Measurements from ENCODE around the gene NCF4. TPM values are rescaled to one million over a fixed set of nuclear protein-coding genes. Genes with fewer than 3 reads are reported as not detected.

NCF4 gene
- total RNA-seq, 1 donor from 2014 or later, result 0.17 TPM

DNA sequence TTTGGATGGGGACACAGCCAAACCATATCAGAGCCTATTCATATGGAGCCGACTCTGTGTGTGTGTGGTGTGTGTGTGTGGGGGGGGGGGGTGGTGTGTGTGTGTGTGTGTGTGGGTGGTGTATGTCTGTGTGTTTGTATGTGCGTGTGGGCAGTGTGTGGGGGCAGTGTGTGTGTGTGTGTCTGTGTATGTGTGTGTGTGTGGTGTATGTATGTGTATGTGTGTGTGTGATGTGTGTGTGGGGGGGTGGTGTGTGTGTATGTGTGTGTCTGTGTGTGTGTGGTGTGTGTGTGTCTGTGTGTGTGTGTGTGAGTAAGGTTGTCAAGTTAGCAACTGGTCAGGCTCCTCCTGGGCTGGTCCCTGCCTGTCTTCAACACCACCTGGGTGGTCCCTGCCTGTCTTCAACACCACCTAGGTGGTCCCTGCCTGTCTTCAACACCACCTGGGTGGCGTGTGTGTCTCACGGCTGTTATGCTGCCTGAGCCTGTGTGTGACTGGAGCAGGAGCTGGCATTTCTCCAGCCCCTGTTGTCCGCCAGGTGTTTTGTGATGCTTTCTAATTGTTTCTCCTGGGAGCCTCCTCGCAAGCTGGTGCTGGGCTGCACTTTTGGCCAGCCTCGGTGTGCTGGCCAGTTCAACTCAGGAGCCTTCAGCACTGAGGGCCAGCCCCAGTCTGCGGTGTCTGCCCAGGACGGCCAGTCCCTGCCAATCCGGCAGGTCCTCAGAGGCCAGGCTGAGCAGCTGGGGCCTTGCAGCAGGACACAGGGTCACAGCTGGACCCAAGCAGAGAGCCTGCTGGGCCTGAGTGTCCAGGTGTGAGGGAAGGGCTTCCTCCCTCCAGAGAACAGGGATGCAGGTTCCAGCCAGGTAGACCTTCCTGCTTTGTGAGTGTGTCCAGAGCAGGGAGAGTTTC is 22.4 kb upstream of the NCF4 start:
- no peak for DNase-seq

DNA sequence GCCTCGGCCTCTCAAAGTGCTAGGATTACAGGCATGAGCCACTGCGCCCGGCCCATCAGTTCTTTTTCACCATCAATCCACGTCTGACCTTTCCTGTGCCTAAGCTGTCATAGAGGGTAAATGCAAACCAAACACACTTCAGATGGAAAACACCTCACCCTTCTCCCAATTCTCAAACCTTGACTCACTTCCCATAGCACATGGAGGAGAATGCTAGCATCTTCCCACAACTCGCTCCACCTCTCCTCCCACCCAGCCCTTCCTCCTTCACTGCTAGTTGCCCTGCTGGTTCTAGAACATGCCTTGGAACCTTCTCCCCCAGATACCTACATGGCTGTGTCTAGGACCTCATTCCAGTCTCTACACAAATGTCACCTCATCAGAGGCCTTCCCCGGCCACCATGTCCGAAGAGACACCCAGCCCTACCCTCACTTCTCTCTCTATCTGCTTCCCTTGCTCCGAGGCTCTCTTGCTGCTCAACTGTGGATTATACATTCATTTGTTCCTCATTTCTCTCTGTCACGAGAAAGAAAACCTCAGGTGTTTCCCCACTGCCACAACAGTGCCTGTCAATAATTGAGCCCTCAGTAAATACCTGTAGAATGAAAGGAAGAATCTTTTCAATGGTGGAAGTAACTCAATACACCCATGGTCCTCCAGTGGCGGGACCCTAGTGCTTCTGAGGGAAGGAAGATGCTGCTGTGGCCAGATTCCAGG is 21.3 kb upstream of the NCF4 start:
- peak; percentile 24 for DNase-seq

DNA sequence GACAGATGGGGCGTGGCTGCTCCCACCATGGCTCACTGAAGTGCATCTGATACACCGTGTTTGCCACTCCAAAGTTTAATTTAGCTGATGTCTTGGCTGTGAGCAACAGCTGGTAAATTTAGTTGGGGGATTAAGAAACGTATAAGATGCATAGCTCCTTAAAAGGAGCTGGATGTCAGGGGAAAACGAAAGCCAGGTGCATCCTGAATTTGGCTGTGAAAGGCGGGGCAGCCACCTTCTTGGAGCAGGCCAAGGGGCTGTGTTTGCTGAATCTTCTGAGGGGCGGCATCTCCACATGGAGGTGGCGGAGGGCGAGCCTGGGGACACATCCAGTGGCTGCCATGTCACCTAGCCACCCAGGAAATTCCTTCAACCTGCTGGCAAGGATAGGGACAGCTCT is 20.7 kb upstream of the NCF4 start:
- no peak for DNase-seq

DNA sequence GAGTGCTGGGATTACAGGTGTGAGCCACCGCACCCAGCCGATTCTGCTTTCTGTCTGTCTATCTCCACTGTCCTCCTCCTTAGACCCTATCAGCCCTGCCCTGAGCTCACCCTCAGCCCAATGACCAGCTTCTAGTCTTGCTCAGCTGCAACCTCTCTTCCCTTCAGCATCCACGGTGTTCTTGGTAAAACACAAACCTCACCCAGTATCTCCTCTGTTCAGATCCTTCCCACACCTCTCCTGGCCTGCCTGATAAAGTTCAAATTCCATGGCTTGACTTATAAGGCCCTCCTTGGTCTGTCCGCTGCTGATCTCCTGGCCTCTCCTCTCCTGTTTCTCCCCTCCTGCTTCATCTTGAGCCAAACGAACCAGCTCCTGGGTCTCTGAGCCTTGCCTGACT is 14.5 kb upstream of the NCF4 start:
- no peak for DNase-seq

DNA sequence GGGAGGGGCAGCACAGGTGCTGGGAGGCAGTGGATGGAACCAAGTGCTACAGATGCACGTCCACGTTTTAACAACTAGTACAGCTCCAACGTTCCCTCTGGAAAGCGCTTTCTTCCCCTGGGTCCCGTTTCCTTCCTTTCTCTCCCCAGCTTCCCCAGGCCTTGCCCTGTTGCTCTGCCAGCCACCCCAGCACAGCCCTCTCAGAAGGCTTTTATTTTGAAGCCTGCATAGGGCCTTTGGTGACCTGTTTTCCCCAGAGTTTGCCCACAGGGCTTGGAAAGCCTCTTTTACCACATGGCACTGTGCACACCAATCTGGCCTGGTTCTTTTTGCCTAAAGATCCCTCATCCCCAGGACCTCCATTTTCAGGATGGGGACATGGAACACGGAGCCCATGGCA is 13.9 kb upstream of the NCF4 start:
- no peak for DNase-seq

DNA sequence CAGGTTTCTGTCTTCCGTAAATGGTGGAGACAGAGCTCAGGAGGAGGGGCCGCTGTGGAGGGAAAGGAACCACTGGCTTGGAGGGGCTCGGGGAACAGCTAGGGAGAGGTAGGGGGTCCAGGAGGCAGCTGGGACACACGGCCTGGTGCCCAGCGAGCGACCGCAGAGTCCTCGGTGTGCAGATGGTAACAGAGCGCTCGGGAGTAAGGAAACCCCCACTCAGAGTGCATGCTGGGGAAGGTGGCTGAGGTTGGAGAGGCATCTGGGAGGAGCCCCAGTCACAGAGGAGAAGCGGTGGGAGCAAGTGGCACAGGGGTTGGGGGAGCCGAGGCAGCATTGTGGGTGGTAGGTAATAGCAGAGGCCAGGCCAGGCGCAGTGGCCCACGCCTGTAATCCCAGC is 10.8 kb upstream of the NCF4 start:
- DNase-seq, result no peak

DNA sequence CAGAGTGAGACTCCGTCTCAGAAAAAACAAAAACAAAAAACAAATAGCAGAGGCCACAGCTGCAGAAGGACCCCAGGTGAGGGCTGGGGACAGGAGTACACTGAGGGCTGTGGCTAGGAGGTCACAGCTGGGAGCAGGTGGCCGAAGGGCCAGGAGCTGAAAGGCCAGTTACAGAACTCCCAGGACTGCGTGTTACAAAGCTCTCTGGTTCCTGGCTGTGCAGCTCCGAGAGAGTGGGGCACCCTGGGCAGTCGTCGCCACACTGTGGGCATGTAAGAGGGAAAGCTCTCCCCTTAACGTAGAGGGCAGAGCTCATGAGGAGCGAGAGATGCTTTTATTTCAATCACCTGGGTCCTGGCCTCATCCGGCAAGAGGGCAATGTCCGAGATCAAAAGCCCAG is 10.1 kb upstream of the NCF4 start:
- DNase-seq, result no peak

DNA sequence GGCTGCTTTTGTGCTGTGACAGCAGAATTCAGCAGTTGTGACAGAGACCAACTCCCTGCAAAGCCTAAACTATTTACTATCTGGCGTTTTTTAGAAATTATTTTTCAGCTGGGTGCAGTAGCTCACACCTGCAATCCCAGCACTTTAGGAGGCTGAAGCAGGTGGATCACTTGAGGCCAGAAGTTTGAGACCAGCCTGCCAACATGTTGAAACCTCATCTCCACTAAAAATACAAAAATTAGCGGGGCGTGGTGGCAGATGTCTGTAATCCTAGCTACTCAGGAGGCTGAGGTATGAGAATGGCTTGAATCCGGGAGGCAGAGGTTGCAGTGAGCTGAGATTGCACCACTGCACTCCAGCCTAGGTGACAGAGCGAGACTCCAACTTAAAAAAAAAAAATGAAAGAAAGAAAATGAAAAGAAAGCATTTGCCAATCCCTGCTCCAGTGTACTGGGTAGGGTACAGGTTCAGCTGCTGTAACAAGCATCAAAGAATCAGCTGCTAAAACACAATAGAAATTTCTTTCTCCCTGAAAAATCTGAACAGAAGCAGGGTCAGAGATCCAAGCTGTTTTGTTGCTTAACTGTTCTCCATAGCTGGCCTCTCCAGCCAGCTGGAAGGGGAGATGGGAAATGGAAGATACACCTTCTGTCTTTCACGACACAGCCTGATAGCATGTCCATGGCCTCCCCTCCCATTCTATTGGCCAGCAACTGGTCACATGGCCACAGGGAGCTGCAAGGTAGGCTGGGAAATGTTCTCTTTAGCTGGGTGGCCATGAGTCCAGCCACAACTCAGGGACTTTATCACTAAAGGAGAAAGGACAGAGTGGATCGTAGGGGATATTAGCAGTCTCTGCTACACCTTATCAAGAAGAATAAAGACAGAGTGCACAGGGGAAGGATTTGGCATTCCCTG is 8.5 kb upstream of the NCF4 start:
- DNase-seq, result no peak

DNA sequence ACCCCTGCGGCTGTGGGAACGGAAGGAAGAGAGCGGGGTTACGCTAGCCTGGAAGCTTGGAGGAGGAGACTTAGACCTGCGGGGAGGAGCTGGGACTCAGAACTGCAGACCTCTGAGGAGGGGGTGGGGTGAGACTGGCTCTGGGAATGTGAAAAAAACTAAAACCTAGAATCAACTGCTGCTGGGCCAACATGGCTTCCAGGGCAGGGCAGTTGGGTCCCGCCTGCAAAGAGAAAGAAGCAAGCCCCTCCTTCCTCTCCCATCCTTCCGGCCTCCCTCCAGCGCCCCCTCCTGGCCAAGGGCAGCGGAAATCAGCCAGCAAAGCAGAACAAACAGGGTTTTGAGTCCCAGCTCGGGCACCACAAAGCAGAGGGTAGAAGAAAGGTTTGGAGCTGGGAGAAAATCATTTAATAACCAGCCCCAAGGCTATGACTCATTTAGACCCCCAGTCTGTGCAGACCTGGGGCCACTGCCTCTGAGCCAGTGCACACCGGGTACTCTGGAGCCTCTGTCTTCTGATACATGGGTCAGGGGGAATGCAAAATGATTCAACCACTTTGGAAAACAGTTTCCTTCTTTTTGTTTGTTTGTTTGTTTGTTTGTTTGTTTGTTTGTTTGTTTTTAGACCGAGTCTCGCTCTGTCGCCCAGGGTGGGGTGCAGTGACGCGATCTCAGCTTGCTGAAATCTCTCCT is 7.3 kb upstream of the NCF4 start:
- peak; percentile 74 for DNase-seq

DNA sequence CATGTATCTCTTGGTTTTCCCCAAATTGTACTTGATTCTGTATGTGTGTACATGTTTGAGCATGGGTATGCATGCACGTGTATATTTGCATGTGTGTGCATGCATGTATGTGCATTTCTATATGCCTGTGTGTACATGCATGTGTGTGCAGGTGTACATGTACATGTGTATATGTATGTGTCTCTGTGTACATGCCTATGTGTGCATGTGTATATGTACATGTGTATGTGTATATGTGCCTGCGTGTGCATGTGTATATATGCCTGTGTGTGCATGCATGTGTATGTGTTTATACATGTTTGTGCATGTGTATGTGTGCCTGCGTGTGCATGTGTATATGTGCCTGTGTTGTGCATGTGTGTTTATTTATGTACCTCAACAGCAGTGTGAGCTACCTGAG is 5.3 kb upstream of the NCF4 start:
- no peak for DNase-seq

DNA sequence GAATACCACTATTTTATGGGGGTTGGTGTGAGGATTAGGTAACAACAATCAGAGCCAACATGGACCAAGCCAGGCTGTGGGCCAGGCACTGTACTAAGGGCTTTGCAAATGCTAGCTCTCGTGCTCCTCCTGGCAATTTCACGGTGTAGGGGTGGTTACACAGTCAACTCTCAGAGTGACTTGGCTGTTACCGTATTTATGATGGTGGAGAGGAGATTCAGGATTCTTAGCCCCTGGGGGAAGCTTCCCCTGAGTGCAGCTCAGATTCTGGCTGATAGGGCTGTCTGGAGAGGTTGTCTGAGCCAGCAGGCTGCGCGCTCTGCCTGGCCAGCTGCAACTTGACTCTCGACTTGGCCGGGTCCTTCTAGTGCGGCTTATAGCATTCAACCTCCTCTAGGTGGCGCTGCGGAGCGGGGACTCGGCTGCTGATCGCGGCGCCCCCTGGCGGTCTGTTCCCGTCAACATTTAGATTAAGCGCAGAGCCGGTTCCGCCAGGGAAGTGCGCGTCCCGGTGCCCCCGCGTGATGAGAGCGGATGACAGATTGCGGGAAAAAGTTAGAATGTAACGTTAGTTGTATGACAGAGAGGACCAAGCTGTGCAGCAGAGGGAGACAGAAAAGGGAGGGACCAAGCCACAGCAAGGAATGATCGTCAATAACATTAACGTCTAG is 4.5 kb upstream of the NCF4 start:
- peak; percentile 89 for DNase-seq

DNA sequence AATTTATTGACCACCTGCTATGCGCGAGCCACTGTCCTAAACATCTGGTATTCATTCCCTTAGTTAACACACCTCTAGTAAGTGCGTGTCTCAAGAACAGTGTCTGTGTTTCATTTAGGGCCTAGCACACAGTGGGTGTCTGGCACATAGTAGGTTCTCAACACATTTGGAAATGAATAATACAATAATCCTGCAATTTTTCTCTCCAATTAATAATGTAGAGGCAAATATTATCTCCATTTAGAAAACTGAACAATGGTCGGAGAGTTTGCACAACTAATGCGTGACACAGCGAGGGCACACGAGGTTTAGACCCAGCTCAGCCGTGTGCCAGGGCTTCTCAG is 4.0 kb upstream of the NCF4 start:
- no peak for DNase-seq

DNA sequence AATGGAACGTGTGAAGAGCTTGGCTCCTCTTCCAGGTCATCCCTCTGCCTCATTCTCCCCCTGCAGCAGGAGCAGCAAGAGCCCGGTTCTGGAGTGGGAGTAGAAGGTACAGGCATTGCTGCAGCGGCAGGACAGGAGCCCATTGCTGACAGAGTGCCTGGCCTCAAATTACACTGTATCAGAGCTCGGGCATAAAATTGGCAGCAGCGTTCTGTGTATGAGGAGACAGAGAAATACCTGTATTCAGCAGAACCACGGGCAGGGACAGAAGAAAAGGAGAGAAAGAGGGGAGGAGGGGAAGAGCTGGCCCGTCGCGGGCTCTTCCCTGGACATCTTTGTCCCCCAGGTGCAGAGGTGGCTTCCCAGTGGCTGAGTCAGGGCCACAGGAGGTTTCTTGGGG is 2.6 kb upstream of the NCF4 start:
- DNase-seq, result no peak

DNA sequence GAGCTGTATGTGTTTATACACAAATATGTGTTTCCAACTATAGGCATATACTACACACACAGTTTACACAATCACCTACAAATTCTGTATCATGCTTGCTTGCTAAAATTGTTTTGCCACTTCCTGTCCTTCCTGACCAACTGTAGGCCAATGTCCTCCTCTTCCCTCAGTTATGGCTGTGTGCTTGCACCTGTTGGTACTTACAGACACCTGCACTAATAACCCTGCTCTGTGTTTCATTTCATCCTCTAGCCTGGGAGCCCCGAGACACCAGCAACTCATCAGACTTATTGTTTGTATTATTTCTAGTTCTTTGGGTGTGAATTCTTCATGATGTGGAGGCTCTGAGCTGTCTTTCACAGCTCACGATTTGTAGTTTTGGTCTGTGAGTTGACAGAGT is 1.8 kb upstream of the NCF4 start:
- no peak for DNase-seq

DNA sequence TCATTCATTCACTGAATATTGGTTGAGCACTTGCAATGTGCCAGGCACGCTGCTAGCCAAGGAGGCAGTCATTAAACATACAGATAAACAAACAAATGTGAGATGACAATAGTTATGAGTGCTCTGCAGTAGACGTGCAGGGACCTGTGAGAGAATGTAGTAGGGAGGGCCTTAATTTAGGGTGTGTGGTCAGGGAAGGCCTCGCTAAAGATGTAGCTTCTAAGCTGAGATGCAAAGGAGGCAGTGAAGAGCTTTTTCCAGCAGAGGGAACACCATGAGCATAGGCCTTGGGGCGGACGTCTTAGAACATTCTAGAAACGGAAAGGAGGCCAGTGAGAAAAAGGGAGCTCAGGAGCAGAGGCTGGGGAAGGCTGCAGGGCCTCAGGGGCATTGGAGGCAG is 789 bp upstream of the NCF4 start:
- no peak for DNase-seq

DNA sequence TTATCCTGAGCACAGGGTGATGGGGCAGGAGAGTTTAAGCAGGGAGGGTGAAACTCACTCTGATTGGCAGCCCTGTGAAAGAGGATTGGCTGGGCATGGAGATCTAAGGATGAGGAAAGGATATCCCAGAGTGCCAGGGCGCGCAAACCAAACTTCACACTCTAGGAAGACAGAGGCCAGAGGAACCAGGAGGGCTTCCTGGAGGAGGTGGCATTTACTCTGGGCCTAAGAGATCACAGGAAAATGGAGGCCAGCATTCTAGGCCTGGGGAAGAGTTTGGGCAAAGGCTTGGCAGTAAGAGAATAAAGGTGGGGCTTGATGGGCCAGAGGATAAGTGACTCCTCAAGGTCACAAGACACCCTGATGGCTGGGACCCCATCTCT is 377 bp upstream of the NCF4 start:
- DNase-seq, result no peak

DNA sequence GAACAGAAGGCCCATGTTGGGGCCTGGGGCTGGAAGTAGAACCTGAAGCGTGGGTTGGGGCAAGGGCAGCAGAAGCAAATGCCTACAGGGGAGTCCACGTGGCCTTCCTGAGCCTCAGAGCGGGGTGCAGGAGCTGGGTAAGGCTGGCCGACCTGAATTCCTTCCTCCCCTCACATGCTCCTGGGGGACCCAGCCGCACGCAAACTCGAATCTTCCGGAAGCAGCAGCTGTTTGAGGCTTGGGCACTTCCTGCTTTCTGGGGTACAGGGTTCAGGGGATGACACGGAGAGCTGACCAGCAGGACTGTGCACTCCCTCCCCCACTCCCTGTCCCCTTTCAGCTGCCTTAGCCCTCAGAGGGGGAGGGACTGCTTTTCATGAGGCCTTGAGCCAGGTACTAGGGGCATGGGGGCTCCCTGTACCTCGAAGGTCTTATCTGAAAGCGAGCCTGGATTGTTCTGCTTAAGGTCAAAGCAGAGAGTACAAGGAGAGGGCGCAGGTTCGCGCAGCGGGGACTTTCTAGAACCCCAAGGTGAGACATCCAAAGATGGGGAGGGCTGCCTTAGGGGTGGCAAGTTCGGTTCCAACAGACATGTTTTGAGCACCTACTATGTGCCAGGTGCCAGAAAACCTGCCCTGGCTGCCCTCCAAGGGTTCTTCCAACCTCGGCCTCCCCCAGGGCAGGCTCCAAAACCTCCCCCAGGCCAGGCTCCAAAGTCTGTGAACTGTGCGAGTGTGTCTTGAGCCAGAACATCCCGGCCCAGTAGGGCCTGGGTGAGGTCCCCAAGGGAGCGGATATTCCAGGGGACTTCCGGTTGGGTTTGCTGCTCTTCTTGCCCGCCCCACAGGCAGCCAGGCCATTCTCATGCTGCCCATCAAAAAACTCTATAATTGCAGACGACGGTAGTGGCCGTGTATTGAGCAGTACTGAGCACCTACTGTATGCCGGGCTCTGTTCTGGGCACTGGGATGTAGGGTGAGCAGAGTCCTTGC is 1.7 kb downstream of the NCF4 start:
- DNase-seq, result no peak

DNA sequence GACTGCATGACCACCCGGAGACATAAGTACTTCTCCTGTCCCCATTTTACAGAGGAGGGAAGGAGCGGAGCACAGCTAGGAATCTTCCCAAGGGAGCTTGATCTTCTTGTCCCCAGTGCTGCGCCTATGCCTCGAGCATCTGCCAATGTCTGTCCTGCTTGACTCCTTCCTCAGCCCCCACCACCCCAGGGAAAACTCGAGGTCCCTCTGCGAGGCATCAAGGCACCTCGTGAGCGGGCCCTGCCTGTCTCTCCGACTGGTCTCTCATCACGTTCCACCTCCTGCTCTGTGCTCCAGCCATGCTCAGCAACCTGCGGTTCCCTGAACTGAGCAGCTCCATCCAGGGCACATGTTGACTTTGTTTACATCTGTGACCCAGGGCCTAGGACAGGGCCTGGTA is 2.5 kb downstream of the NCF4 start:
- DNase-seq, result no peak

DNA sequence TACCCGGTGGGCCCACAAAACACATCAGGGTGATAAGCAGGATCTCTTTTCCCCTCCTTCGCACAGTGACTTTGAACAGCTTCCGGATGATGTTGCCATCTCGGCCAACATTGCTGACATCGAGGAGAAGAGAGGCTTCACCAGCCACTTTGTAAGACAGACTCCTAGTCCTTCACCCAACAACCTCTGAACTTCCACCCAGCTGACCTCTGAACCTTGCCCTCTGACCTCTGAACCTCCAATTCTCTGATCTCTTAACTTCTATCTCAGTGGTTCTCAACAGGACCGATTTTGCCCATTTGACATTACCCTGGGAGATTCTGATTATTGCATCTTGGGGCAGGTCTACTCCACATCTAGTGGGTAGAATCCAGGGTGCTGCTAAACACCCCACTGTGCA is 3.2 kb downstream of the NCF4 start:
- no peak for DNase-seq

DNA sequence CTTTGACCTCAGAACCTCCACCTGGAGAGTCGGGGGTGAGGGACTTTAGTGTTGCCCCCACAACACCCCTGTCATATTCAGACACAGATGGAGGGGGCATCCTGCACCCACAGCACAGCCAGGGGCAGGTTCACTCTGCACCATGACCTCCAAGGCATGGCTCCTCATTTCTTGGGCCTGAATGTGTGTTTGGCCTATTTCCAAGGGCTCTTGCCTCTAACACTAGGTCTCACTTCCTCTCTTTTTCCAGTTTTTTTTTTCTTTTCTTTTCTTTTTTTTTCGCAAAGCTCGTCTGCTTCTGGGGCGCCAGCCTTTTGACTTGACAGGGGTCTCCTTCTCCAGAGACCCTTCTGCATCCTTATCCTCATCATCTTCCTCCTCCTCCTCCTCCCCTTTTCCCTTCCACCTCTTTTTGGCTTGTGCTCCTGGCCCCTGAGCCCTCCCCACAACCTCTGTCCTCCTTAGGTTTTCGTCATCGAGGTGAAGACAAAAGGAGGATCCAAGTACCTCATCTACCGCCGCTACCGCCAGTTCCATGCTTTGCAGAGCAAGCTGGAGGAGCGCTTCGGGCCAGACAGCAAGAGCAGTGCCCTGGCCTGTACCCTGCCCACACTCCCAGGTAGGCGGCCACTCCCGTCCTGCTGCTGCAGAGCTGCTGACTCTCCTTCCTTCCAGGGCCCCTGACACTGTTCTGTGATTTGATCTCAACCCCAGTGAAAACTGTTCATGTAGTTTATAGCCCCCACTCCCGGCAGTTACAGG is 3.8 kb downstream of the NCF4 start:
- no peak for DNase-seq

Measured in dermis blood vessel endothelial cell (primary cell).